Progenitor cell of endocrine pancreas (in vitro differentiated cells): ENCODE measurements around the gene PARP8. TPM values are rescaled to one million over a fixed set of nuclear protein-coding genes. Genes with fewer than 3 reads are reported as not detected.

Experiments used
- DNase-seq: peaks from one replicate; pipeline ENCODE4 v3.0.0; 2021; ENCODE audit warnings: low spot score; ENCODE audit not compliant: unreplicated experiment
- H3K27ac Mint-ChIP-seq: 2 replicates; pipeline ENCODE4 v1.8.0; 2021; ENCODE audit warnings: mild to moderate bottlenecking, moderate library complexity, mixed read lengths
- H3K27me3 Mint-ChIP-seq: 2 replicates; pipeline ENCODE4 v1.8.0; 2021; ENCODE audit warnings: mixed read lengths
- H3K36me3 Mint-ChIP-seq: 2 replicates; pipeline ENCODE4 v1.8.0; 2022; ENCODE audit warnings: mixed read lengths; ENCODE audit not compliant: insufficient read depth
- H3K4me1 Mint-ChIP-seq: 2 replicates; pipeline ENCODE4 v1.8.0; 2021; ENCODE audit warnings: low read depth, mixed read lengths
- H3K4me3 Mint-ChIP-seq: 2 replicates; pipeline ENCODE4 v1.8.0; 2021; ENCODE audit warnings: low read depth, mild to moderate bottlenecking, moderate library complexity, mixed read lengths
- H3K9me3 Mint-ChIP-seq: 2 replicates; pipeline ENCODE4 v1.8.0; 2021; ENCODE audit warnings: low read depth, mixed read lengths
- total RNA-seq: library from RNA; stranded (reverse); gene quantifications from 2 replicates; pipeline ENCODE4 v1.2.1, GENCODE V29; 2021
- TF ChIP-seq, protein P1 (sequence below): fragments of 200-600 bp; sonication (generic); IDR thresholded peaks from one replicate; pipeline ENCODE4 v1.5.0; 2021; ENCODE audit warnings: antibody characterized with exemption, mild to moderate bottlenecking; ENCODE audit not compliant: unreplicated experiment

Gene PARP8
- total RNA-seq, 1 donor from 2014 or later: 26.7 TPM

DNA sequence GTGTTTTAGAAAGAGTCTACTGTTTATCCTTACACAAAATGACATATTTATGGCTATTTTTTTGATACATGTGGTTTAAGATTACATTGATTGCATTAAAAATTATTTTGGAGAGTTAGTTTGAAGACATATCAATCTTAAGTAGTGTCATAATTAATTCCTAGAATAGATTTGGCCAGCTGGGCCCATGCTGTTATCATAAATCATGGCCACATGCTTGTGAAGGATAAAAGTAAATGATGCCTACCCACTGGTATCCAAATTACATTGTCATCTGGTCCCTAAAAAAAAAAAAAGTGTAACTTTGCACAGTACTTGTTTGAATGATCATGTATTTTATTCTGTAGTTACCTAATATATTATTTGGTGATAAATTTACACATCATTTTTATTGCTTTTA lies 96.9 kb downstream of the PARP8 start:
- Mint-ChIP-seq H3K9me3 (no peaks in the 10 kb centered on the region), H3K36me3 (peaks cover 1% of the 10 kb centered on the region), H3K4me3 (no peak overlapping the region), H3K4me1 (no peaks in the 10 kb centered on the region), H3K27ac (no peak overlapping the region), H3K27me3 (no peaks in the 10 kb centered on the region)
- TF ChIP-seq, protein P1, sequence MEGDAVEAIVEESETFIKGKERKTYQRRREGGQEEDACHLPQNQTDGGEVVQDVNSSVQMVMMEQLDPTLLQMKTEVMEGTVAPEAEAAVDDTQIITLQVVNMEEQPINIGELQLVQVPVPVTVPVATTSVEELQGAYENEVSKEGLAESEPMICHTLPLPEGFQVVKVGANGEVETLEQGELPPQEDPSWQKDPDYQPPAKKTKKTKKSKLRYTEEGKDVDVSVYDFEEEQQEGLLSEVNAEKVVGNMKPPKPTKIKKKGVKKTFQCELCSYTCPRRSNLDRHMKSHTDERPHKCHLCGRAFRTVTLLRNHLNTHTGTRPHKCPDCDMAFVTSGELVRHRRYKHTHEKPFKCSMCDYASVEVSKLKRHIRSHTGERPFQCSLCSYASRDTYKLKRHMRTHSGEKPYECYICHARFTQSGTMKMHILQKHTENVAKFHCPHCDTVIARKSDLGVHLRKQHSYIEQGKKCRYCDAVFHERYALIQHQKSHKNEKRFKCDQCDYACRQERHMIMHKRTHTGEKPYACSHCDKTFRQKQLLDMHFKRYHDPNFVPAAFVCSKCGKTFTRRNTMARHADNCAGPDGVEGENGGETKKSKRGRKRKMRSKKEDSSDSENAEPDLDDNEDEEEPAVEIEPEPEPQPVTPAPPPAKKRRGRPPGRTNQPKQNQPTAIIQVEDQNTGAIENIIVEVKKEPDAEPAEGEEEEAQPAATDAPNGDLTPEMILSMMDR: no peak
- DNase-seq: no peak

GRCh38 chr5:50763846-50764245 lies 97.4 kb downstream of the PARP8 start:
- Mint-ChIP-seq H3K27ac (peak overlapping the region; percentile 1), H3K4me3 (no peak overlapping the region), H3K4me1 (no peaks in the 10 kb centered on the region), H3K27me3 (no peaks in the 10 kb centered on the region), H3K9me3 (no peaks in the 10 kb centered on the region), H3K36me3 (peaks cover 1% of the 10 kb centered on the region)
- TF ChIP-seq, protein P1: no peak
- no peak for DNase-seq

DNA sequence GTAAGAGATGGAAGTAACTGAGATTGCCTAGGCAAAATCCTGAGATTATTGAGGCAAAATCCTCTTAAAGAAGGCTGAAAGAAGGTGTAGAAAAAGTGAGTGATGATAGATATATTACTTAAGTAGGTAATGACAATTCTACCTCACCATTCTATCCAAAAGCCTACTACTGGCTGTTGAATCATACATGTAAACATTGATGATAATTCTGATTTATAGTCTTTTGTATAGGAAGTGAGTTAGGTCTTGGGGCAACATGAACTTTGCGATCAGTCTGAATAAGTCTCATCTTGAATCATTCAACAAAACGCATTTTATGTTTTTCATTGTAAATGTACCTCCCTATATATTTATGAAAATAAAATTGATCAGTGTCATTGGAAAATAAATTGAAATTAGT lies 99.6 kb downstream of the PARP8 start:
- TF ChIP-seq, protein P1: no peak
- DNase-seq: no peak
- Mint-ChIP-seq H3K9me3 (no peaks in the 10 kb centered on the region), H3K27ac (no peak overlapping the region), H3K36me3 (peaks cover 1% of the 10 kb centered on the region), H3K4me1 (no peaks in the 10 kb centered on the region), H3K4me3 (no peak overlapping the region), H3K27me3 (no peaks in the 10 kb centered on the region)

- Mint-ChIP-seq H3K27me3 (no peaks in the 10 kb centered on the region), H3K36me3 (peaks cover 1% of the 10 kb centered on the region), H3K27ac (no peak overlapping the region), H3K4me3 (no peak overlapping the region), H3K4me1 (no peaks in the 10 kb centered on the region), H3K9me3 (no peaks in the 10 kb centered on the region)
- TF ChIP-seq, protein P1: no peak
- DNase-seq: no peak
These were observed 100.0 kb downstream of the PARP8 start for GRCh38 chr5:50766462-50766861.

- no peak overlapping the region for H3K4me3 Mint-ChIP-seq
- H3K36me3 Mint-ChIP-seq: peaks cover 3% of the 10 kb centered on the region
- H3K27me3 Mint-ChIP-seq: no peaks in the 10 kb centered on the region
- TF ChIP-seq, protein P1: no peak
- no peak for DNase-seq
- no peak overlapping the region for H3K27ac Mint-ChIP-seq
- H3K9me3 Mint-ChIP-seq: peaks cover 2% of the 10 kb centered on the region
- H3K4me1 Mint-ChIP-seq: no peaks in the 10 kb centered on the region
These were observed 100.5 kb downstream of the PARP8 start for GRCh38 chr5:50766967-50767366.
